Caco-2 (cell line): Measurements from ENCODE around the gene TAS1R3. TPM values are rescaled to one million over a fixed set of nuclear protein-coding genes. Genes with fewer than 3 reads are reported as not detected.

Source experiments
- BruUV-seq: library from RNA; stranded (reverse); fragments of 400-500 nt; replicated peaks from 2 replicates; lab custom pipeline; 2021; lab: Mats Ljungman, UMichigan
- CTCF ChIA-PET: fragments of 300-600 bp; sonication (Branson Sonifier 250); formaldehyde crosslinking; loops from one replicate; lab custom pipeline; 2022; ENCODE audit warnings: antibody characterized with exemption; lab: Charles Lee
- POLR2A ChIA-PET: fragments of 300-600 bp; sonication (Branson Sonifier 250); formaldehyde crosslinking; loops from one replicate; lab custom pipeline; 2022; ENCODE audit warnings: antibody characterized with exemption; lab: Charles Lee
- DNase-seq, 2 experiments: peaks; one replicate each; pipeline versions ENCODE4 v3.0.0 to v3.0.0-alpha.2; 2020 to 2022
- H3K27me3 ChIP-seq: replicated peaks from 2 replicates; pipeline ENCODE4 v1.6.0; 2011; ENCODE audit warnings: low read length; ENCODE audit not compliant: control insufficient read depth, insufficient read depth
- H3K36me3 ChIP-seq: 2 replicates; pipeline ENCODE4 v1.5.1; 2011; ENCODE audit warnings: low read length; ENCODE audit not compliant: control insufficient read depth, insufficient read depth
- H3K4me1 ChIP-seq: fragments of 250-450 bp; sonication (Bioruptor Pico); 2 replicates; pipeline ENCODE4 v1.5.1; 2020; ENCODE audit warnings: mild to moderate bottlenecking
- H3K4me3 ChIP-seq: 2 replicates; pipeline ENCODE4 v1.5.1; 2011; ENCODE audit warnings: low read depth, mild to moderate bottlenecking, control low read depth, low read length
- H3K9me3 ChIP-seq: fragments of 250-450 bp; sonication (Bioruptor Pico); 2 replicates; pipeline ENCODE4 v1.5.1; 2020; ENCODE audit warnings: mild to moderate bottlenecking, moderate library complexity
- H3K27ac Mint-ChIP-seq: one replicate; pipeline ENCODE4 v1.8.0; 2022; ENCODE audit warnings: mixed read lengths; ENCODE audit not compliant: unreplicated experiment
- H3K27me3 Mint-ChIP-seq: one replicate; pipeline ENCODE4 v1.8.0; 2022; ENCODE audit warnings: mixed read lengths; ENCODE audit not compliant: insufficient read depth, unreplicated experiment
- H3K36me3 Mint-ChIP-seq: one replicate; pipeline ENCODE4 v1.8.0; 2022; ENCODE audit warnings: mild to moderate bottlenecking, mixed read lengths; ENCODE audit not compliant: insufficient read depth, unreplicated experiment
- H3K4me1 Mint-ChIP-seq: one replicate; pipeline ENCODE4 v1.8.0; 2022; ENCODE audit warnings: low read depth, mixed read lengths; ENCODE audit not compliant: unreplicated experiment
- H3K4me3 Mint-ChIP-seq: one replicate; pipeline ENCODE4 v1.8.0; 2022; ENCODE audit warnings: mild to moderate bottlenecking, moderate library complexity, mixed read lengths; ENCODE audit not compliant: unreplicated experiment
- H3K9me3 Mint-ChIP-seq: one replicate; pipeline ENCODE4 v1.8.0; 2022; ENCODE audit warnings: mixed read lengths; ENCODE audit not compliant: unreplicated experiment
- CTCF ChIP-seq, 2 experiments: fragments of 200-600 bp in 1 of 2; IDR thresholded peaks; 1 replicate in 1 of 2; 2 replicates in 1 of 2; pipeline versions ENCODE4 v1.5.1 to v1.8.0; 2011 to 2022; ENCODE audit warnings: antibody characterized with exemption in 1 of 2, control low read depth in 1 of 2, inconsistent platforms in 1 of 2, low read depth in 1 of 2, low read length in 1 of 2, mild to moderate bottlenecking in 1 of 2, moderate library complexity in 1 of 2; ENCODE audit not compliant: insufficient read depth in 1 of 2, severe bottlenecking in 1 of 2, unreplicated experiment in 1 of 2
- intact Hi-C: fragments of 100-400 bp; cut with micrococcal nuclease; formaldehyde crosslinking; loops from one replicate; pipeline ENCODE4 v1.10.0; 2022; ENCODE audit not compliant: unreplicated experiment
- total RNA-seq: library from RNA; stranded (reverse); gene quantifications from 2 replicates; pipeline ENCODE4 v1.2.3, GENCODE V29; 2022

Gene TAS1R3
- total RNA-seq, 1 experiment from 2014 or later, result 0.29 TPM

- Mint-ChIP-seq H3K4me3 (no peak overlapping the region), H3K36me3 (peaks cover 35% of the 10 kb centered on the region), H3K4me1 (no peaks in the 10 kb centered on the region), H3K9me3 (no peaks in the 10 kb centered on the region), H3K27ac (no peak overlapping the region), H3K27me3 (no peaks in the 10 kb centered on the region)
- Histone ChIP-seq H3K36me3 (no peaks in the 10 kb centered on the region; the same call in 1 of the 2 replicates), H3K4me1 (0 out of 2 replicates have a peak, but pooled peaks cover 6% of the 10 kb centered on the region), H3K27me3 (no peaks in the 10 kb centered on the region), H3K9me3 (no peaks in the 10 kb centered on the region), H3K4me3 (no peak overlapping the region)
- intact Hi-C loops, result loop anchor here (10.0 kb wide), 1 partner anchor 164 kb away; no protein-coding TSS in a partner anchor
- POLR2A ChIA-PET, result no interaction called here
- CTCF ChIA-PET, result no interaction called here
- no TSS peak for BruUV-seq
- no peak for TF ChIP-seq CTCF (IDR thresholded peaks at IDR 0.05; ENCODE audit: insufficient read depth in 1 of 2, low read depth in 1 of 2, low read length in 1 of 2, severe bottlenecking in 1 of 2, unreplicated experiment in 1 of 2)
- no peak for DNase-seq
Observed at GRCh38 chr1:1340791-1341548, 9.9 kb downstream of the TAS1R3 start.

- H3K9me3 Mint-ChIP-seq, result no peaks in the 10 kb centered on the region
- H3K27me3 ChIP-seq, result no peaks in the 10 kb centered on the region
- H3K4me1 ChIP-seq, result 0 out of 2 replicates have a peak, but pooled peaks cover 6% of the 10 kb centered on the region
- H3K9me3 ChIP-seq, result no peaks in the 10 kb centered on the region
- no peak for TF ChIP-seq CTCF (IDR thresholded peaks at IDR 0.05; ENCODE audit: insufficient read depth in 1 of 2, low read depth in 1 of 2, low read length in 1 of 2, severe bottlenecking in 1 of 2, unreplicated experiment in 1 of 2)
- intact Hi-C loops, result loop anchor here (10.0 kb wide), 1 partner anchor 163 kb away; no protein-coding TSS in a partner anchor
- H3K27ac Mint-ChIP-seq, result no peak overlapping the region
- no peaks in the 10 kb centered on the region for H3K4me1 Mint-ChIP-seq
- no TSS peak for BruUV-seq
- no peak for DNase-seq
- ChIA-PET POLR2A (no interaction called here), CTCF (no interaction called here)
- peaks cover 35% of the 10 kb centered on the region for H3K36me3 Mint-ChIP-seq
- H3K4me3 ChIP-seq, result no peak overlapping the region
- H3K36me3 ChIP-seq, result no peaks in the 10 kb centered on the region; the same call in none of the 2 replicates
- H3K27me3 Mint-ChIP-seq, result no peaks in the 10 kb centered on the region
- no peak overlapping the region for H3K4me3 Mint-ChIP-seq
Observed at GRCh38 chr1:1341549-1342021, 10.5 kb downstream of the TAS1R3 start.

GRCh38 chr1:1342061-1342562 lies 11.0 kb downstream of the TAS1R3 start:
- CTCF ChIA-PET, result no interaction called here
- H3K4me1 ChIP-seq, result 0 out of 2 replicates have a peak, but pooled peaks cover 6% of the 10 kb centered on the region
- no peaks in the 10 kb centered on the region for H3K9me3 Mint-ChIP-seq
- H3K4me1 Mint-ChIP-seq, result no peaks in the 10 kb centered on the region
- no peak overlapping the region for H3K4me3 Mint-ChIP-seq
- no peaks in the 10 kb centered on the region for H3K27me3 ChIP-seq
- H3K4me3 ChIP-seq, result no peak overlapping the region
- no peaks in the 10 kb centered on the region; the same call in none of the 2 replicates for H3K36me3 ChIP-seq
- no peaks in the 10 kb centered on the region for H3K9me3 ChIP-seq
- DNase-seq, result no peak
- no TSS peak for BruUV-seq
- intact Hi-C loops, result loop anchor here (10.0 kb wide), 1 partner anchor 163 kb away; no protein-coding TSS in a partner anchor
- H3K27ac Mint-ChIP-seq, result no peak overlapping the region
- H3K27me3 Mint-ChIP-seq, result no peaks in the 10 kb centered on the region
- H3K36me3 Mint-ChIP-seq, result peaks cover 34% of the 10 kb centered on the region
- TF ChIP-seq CTCF (IDR thresholded peaks at IDR 0.05; ENCODE audit: insufficient read depth in 1 of 2, low read depth in 1 of 2, low read length in 1 of 2, severe bottlenecking in 1 of 2, unreplicated experiment in 1 of 2), result no peak
- POLR2A ChIA-PET, result no interaction called here
